Vagina (tissue), 2 donors: Measurements from ENCODE around the gene HEXA. TPM values are rescaled to one million over a fixed set of nuclear protein-coding genes. Genes with fewer than 3 reads are reported as not detected.
"Not testable (repeated sequence)": the region's sequence is repeated elsewhere in the genome, so short reads cannot be mapped to it uniquely, and the experiment has no call there.

Experiments used
- DNase-seq, 2 donors: peaks; one replicate each; pipeline ENCODE4 v3.0.0-alpha.2; 2017; ENCODE audit errors: extremely low spot score in 2 of 2
- H3K27ac ChIP-seq: fragments of 200-600 bp; sonication (generic); one replicate; pipeline ENCODE4 v1.5.1; 2019
- H3K27me3 ChIP-seq: fragments of 200-600 bp; sonication (generic); one replicate; pipeline ENCODE4 v1.5.1; 2019
- H3K36me3 ChIP-seq, 2 donors: fragments of 200-600 bp; sonication (generic); one replicate each; pipeline ENCODE4 v1.5.1; 2017 to 2019
- H3K4me1 ChIP-seq: fragments of 200-600 bp; sonication (generic); one replicate; pipeline ENCODE4 v1.5.1; 2019
- H3K4me3 ChIP-seq, 2 donors: fragments of 200-600 bp; sonication (generic); 1 replicate in 1 of 2; 2 replicates in 1 of 2; pipeline ENCODE4 v1.5.1; 2016 to 2019
- H3K9me3 ChIP-seq: fragments of 200-600 bp; sonication (generic); one replicate; pipeline ENCODE4 v1.5.1; 2019
- CTCF ChIP-seq, 3 experiments: fragments of 450-650 bp in 2 of 3; fragments of 200-600 bp in 1 of 3; sonication (generic) in 1 of 3; IDR thresholded peaks; one replicate each; pipeline ENCODE4 v1.5.1; 2017 to 2019; ENCODE audit warnings: antibody characterized with exemption in 3 of 3, mild to moderate bottlenecking in 2 of 3, moderate library complexity in 2 of 3
- POLR2A ChIP-seq, 2 donors: fragments of 450-650 bp; IDR thresholded peaks; one replicate each; pipeline ENCODE4 v1.6.1; 2017; ENCODE audit warnings: antibody characterized with exemption in 2 of 2, mild to moderate bottlenecking in 2 of 2, moderate library complexity in 2 of 2
- POLR2AphosphoS5 ChIP-seq, 2 donors: sonication (generic); formaldehyde crosslinking; IDR thresholded peaks; one replicate each; pipeline ENCODE4 v1.9.0; 2017; ENCODE audit warnings: antibody characterized with exemption in 2 of 2, mild to moderate bottlenecking in 2 of 2, low read depth in 1 of 2; ENCODE audit not compliant: insufficient read depth in 1 of 2
- intact Hi-C: fragments of 100-400 bp; cut with DNase I; formaldehyde crosslinking; loops from one replicate; pipeline ENCODE4 v1.15.1; 2023
- total RNA-seq: library from RNA; depleted of rRNA; stranded (reverse); fragments of >200 nt; gene quantifications from one replicate; pipeline ENCODE4 v1.2.3, GENCODE V29; 2016

The HEXA gene
- total RNA-seq, 1 donor from 2014 or later, result 82.5 TPM

- intact Hi-C loops, result no loop called here
- DNase-seq, result no peak
- Histone ChIP-seq H3K27me3 (no peaks in the 10 kb centered on the region), H3K4me3 (no peak overlapping the region), H3K36me3 (no peaks in the 10 kb centered on the region), H3K9me3 (no peaks in the 10 kb centered on the region), H3K27ac (no peak overlapping the region), H3K4me1 (no peaks in the 10 kb centered on the region)
- TF ChIP-seq POLR2A (IDR thresholded peaks at IDR 0.05) (no peak), CTCF (IDR thresholded peaks at IDR 0.05) (no peak), POLR2AphosphoS5 (IDR thresholded peaks at IDR 0.05; ENCODE audit: insufficient read depth in 1 of 2, low read depth in 1 of 2) (no peak)
Observed at GRCh38 chr15:72389231-72389630, 13.4 kb upstream of the HEXA start.

- intact Hi-C loops, result no loop called here
- Histone ChIP-seq H3K4me3 (no peak overlapping the region), H3K36me3 (no peaks in the 10 kb centered on the region), H3K4me1 (no peaks in the 10 kb centered on the region), H3K27me3 (no peaks in the 10 kb centered on the region), H3K27ac (no peak overlapping the region), H3K9me3 (no peaks in the 10 kb centered on the region)
- DNase-seq, result no peak
- TF ChIP-seq POLR2A (IDR thresholded peaks at IDR 0.05), result no peak
Observed at GRCh38 chr15:72387741-72388140, 11.9 kb upstream of the HEXA start.

- Histone ChIP-seq H3K27ac (no peak overlapping the region), H3K4me1 (peaks cover under 1% of the 10 kb centered on the region), H3K36me3 (no peaks in the 10 kb centered on the region), H3K9me3 (no peaks in the 10 kb centered on the region), H3K27me3 (no peaks in the 10 kb centered on the region), H3K4me3 (no peak overlapping the region)
- no peak for TF ChIP-seq POLR2AphosphoS5 (IDR thresholded peaks at IDR 0.05; ENCODE audit: insufficient read depth in 1 of 2, low read depth in 1 of 2)
- TF ChIP-seq CTCF (IDR thresholded peaks at IDR 0.05), result no peak
- no peak for TF ChIP-seq POLR2A (IDR thresholded peaks at IDR 0.05)
- no peak for DNase-seq
- intact Hi-C loops, result no loop called here
Observed at GRCh38 chr15:72382146-72382545, 6.3 kb upstream of the HEXA start.

- no peak overlapping the region for H3K27ac ChIP-seq
- no peak for TF ChIP-seq CTCF (IDR thresholded peaks at IDR 0.05)
- TF ChIP-seq POLR2A (IDR thresholded peaks at IDR 0.05), result no peak
- TF ChIP-seq POLR2AphosphoS5 (IDR thresholded peaks at IDR 0.05; ENCODE audit: insufficient read depth in 1 of 2, low read depth in 1 of 2), result no peak
- H3K36me3 ChIP-seq, result no peaks in the 10 kb centered on the region
- no peak overlapping the region for H3K4me3 ChIP-seq
- H3K4me1 ChIP-seq, result peaks cover 9% of the 10 kb centered on the region
- no peaks in the 10 kb centered on the region for H3K27me3 ChIP-seq
- no peak for DNase-seq
- intact Hi-C loops, result no loop called here
- no peaks in the 10 kb centered on the region for H3K9me3 ChIP-seq
Observed at GRCh38 chr15:72380743-72381142, 4.9 kb upstream of the HEXA start.

GRCh38 chr15:72379856-72380430 lies 4.1 kb upstream of the HEXA start:
- intact Hi-C loops, result loop anchor here (5.0 kb wide), 1 partner anchor 148 kb away; the partner anchor contains the start of gene PKM
- DNase-seq, result no peak
- TF ChIP-seq POLR2AphosphoS5 (IDR thresholded peaks at IDR 0.05; ENCODE audit: insufficient read depth in 1 of 2, low read depth in 1 of 2) (no peak), POLR2A (IDR thresholded peaks at IDR 0.05) (no peak), CTCF (IDR thresholded peaks at IDR 0.05) (no peak)

GRCh38 chr15:72379106-72379505 lies 3.3 kb upstream of the HEXA start:
- peaks cover 24% of the 10 kb centered on the region for H3K4me1 ChIP-seq
- not testable (repeated sequence) for H3K27me3 ChIP-seq, H3K9me3 ChIP-seq, H3K27ac ChIP-seq, H3K36me3 ChIP-seq, H3K4me3 ChIP-seq, DNase-seq
- intact Hi-C loops, result loop anchor here (5.0 kb wide), 1 partner anchor 147 kb away; the partner anchor contains the start of gene PKM

More at GRCh38 chr15:72379856-72380430, 4.1 kb upstream of the HEXA start:
- H3K27ac ChIP-seq, result no peak overlapping the region
- H3K9me3 ChIP-seq, result no peaks in the 10 kb centered on the region
- H3K4me3 ChIP-seq, result no peak overlapping the region
- peaks cover 16% of the 10 kb centered on the region for H3K4me1 ChIP-seq
- no peaks in the 10 kb centered on the region for H3K27me3 ChIP-seq
- no peaks in the 10 kb centered on the region for H3K36me3 ChIP-seq
